Activated CD4-positive, alpha-beta T cell treated with anti-CD3 and anti-CD28 coated beads, Interleukin-2, Interleukin-6, amounts not matched to agents 100 ng/mL and 50 ng/mL, durations not matched to agents 16 hours and 8 hours (primary cell): Measurements from ENCODE around the gene MOV10L1.
"Not testable (repeated sequence)": the region's sequence is repeated elsewhere in the genome, so short reads cannot be mapped to it uniquely, and the experiment has no call there.

Experiments
- DNase-seq: peaks from one replicate; pipeline ENCODE4 v3.0.0-alpha.2; 2020

Gene MOV10L1

GRCh38 chr22:50111056-50111455, 21.2 kb downstream of the MOV10L1 start:
- DNase-seq: no peak

DNA sequence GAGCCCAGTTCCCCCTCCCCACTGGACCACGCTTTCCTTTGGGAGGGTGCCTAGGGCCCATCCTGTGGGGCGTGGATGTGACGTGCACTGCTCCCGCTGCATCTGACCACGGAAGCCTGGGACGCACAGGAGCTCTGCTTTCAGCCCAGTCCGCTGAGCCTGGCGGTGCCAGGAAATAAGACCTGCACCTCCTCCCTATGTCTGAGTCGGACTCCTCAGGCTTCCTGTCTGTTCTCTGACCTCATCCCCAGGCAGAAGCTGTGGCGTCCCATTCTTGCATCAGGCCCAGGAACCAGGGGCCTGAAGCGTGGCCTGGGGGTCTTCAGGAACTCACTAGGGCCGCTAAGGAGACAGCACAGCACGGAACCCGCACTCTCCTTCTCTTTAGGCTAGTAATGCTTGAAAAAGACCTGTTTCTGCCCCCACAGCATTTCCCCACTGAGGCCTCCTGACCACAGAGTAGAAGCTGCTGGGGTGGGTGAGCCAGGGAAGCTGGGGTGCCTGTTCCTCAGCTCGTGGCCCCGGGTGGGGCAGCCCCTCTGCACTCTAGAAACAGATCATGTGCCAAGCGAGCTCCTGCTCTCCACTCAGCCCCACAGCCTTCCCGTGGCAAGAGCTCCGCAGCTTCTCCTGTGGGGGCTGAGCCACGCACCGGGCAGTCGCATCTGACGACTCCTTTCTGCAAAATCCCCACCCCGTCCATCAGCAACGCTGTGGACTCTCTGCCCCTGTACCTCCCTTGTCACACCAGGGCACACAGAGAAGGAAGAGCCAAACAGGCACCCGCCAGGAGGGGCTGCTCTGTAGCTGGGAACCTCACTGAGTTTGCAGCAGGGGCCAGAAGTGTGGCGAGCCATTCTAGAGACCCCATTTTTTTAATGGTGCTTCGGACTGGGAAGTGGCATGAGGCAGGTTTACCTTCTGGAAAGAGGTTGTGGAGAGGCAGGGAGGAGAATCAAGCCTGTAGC, 22.6 kb downstream of the MOV10L1 start:
- DNase-seq: peak; percentile 43

GRCh38 chr22:50114221-50115021, 24.6 kb downstream of the MOV10L1 start:
- DNase-seq: no peak

GRCh38 chr22:50115693-50116092, 25.9 kb downstream of the MOV10L1 start:
- no peak for DNase-seq

- no peak for DNase-seq
These were observed 27.5 kb downstream of the MOV10L1 start for GRCh38 chr22:50117168-50117762.

DNA sequence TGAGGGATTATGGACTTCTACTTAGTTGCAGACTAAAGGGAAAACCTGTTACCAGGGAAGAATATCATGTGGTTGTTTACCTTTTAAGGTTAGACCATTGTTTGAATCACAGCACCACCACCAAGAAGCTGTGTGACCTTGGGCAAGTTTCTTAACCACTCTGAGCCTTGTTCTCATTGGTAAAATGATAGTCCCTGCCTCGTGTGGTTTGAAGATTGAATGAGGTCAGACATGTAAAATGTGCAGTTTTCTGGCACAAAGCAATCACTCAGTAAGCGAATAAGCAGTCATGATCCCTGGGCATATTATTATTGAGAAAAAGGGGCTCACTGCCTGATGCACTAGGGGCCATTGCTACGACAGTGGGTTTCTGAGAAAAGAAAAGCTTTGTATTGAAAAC, 28.3 kb downstream of the MOV10L1 start:
- no peak for DNase-seq

- DNase-seq: no peak
These were observed 28.9 kb downstream of the MOV10L1 start for GRCh38 chr22:50118557-50119168.

- no peak for DNase-seq
These were observed 29.5 kb downstream of the MOV10L1 start for GRCh38 chr22:50119169-50119767.

GRCh38 chr22:50119768-50120251, 30.0 kb downstream of the MOV10L1 start:
- DNase-seq: no peak

GRCh38 chr22:50121202-50121740, 31.5 kb downstream of the MOV10L1 start:
- DNase-seq: no peak

- DNase-seq: no peak
These were observed 33.3 kb downstream of the MOV10L1 start for GRCh38 chr22:50123119-50123518.

- no peak for DNase-seq
These were observed 35.2 kb downstream of the MOV10L1 start for GRCh38 chr22:50125029-50125428.

GRCh38 chr22:50129121-50129736, 39.4 kb downstream of the MOV10L1 start:
- DNase-seq: no peak

- DNase-seq: no peak
These were observed 42.1 kb downstream of the MOV10L1 start for GRCh38 chr22:50131894-50132293.

GRCh38 chr22:50134481-50134880, 44.7 kb downstream of the MOV10L1 start:
- no peak for DNase-seq

DNA sequence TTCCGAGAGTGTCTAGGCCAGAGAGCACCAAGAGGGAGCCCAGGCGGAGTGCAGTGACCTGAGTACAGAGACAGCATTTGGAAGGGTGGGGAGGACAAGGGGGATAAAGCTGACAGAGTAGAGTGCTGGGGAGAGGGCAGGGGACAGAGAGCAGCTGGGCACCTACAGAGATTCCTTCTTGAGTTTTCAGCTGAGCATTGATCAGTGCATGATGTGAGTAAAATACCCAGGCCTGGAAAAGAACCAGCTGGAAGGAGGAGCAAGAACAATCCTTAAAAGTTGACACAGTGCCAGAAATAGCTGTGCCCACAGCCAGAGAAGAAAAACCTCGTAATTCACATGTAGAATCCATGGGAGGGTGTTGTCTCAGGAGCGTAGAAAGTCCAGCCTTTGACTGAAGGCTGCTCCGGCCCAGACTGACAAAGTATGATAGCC, 46.8 kb downstream of the MOV10L1 start:
- DNase-seq: no peak

- DNase-seq: not testable (repeated sequence)
These were observed 47.5 kb downstream of the MOV10L1 start for GRCh38 chr22:50137277-50137676.

DNA sequence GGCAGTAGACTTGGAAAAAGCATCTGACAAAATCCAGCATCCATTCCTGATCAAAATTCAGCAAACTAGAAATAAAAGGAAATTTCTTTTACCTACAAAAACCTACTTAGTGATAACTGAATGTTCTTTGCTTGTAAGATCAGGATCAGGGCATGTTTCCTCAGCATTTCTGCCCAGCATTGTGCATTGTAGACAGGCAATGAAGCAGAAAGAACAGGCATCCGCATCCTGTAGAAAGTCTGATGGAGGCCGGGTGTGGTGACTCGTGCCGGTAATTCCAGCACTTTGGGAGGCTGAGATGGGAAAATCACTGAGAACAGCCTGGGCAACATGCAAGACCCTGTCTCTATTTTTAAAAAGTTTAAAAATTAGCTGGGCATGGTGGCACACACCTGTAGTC, 48.2 kb downstream of the MOV10L1 start:
- no peak for DNase-seq

GRCh38 chr22:50138988-50139387, 49.2 kb downstream of the MOV10L1 start:
- DNase-seq: no peak

- peak; percentile 19 for DNase-seq
These were observed 50.1 kb downstream of the MOV10L1 start for GRCh38 chr22:50139843-50140415.

DNA sequence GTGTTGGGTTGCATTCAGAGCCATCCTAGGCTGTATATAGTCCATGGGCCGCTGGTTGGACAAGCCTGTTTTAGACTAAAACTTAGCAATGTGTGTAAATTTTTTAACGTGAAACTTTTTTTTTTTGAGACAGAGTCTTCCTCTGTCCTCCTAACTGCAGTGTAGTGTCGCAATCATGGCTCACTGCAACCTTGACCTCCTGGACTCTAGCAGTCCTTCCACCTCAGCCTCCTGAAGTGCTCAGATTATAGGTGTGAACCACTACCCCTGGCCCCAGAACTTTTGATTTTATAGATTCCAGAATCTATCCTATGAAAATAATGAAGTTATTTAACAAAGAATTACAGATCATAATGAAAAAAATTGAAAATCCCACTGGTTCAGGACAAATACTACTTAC, 50.8 kb downstream of the MOV10L1 start:
- DNase-seq: no peak
